ENCODE measurements around the gene DCAF5. TPM values are rescaled to one million over a fixed set of nuclear protein-coding genes. Genes with fewer than 3 reads are reported as not detected.
A peak's percentile ranks its signal among the peaks of the same experiment; 100 is the strongest.

DCAF5 gene
- total and polyA plus RNA-seq, 2 of the 13 experiments (the other 11 are each of a cell fraction or from before 2014, with no cell fraction given) = 13.4 to 31.6 TPM

DNA sequence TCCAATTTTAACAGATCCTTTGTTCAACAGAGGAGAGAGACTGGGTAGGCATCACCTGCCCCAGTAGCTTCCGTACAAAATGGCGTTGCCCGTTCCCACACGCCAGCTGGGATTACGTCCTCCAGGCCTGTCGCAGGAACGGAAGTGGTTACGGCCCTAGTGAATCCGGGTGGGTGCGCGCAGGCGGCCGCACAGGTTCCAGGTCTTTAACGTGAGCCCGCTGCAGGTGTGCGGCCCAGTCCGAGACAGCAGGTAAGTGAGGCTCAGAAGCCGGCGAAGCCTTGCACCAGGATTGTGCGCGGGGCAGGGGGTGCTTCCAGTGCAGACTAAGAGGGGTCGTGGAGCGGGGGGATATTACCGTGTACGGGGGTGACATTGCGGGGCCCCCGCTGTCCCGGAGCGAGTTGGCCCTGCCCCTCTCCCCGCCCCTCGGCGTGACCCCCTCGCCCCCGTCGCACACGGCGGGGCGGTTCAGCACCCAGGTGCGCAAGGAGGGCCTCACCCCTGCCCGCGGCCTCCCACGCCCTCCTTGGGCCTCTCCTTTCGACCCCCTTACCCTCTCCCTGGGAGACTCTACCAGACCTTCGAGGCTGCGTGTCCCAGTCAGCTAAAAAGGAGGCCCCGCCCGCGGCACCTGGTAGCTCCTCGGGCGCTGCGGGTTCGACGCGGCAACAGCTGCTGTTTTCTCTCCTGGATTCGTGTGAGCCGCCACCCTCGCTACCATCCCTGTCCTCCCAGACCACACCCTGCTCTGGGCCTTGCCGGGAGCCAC lies 38.6 kb upstream of the DCAF5 start, which contains the start of gene EXD2 (continued):
- TF ChIP-seq TBP (CRISPR knock-in tag; IDR thresholded peaks at IDR 0.05) = no peak
- TF ChIP-seq, protein P1, sequence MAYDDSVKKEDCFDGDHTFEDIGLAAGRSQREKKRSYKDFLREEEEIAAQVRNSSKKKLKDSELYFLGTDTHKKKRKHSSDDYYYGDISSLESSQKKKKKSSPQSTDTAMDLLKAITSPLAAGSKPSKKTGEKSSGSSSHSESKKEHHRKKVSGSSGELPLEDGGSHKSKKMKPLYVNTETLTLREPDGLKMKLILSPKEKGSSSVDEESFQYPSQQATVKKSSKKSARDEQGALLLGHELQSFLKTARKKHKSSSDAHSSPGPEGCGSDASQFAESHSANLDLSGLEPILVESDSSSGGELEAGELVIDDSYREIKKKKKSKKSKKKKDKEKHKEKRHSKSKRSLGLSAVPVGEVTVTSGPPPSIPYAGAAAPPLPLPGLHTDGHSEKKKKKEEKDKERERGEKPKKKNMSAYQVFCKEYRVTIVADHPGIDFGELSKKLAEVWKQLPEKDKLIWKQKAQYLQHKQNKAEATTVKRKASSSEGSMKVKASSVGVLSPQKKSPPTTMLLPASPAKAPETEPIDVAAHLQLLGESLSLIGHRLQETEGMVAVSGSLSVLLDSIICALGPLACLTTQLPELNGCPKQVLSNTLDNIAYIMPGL (CRISPR knock-in tag; IDR thresholded peaks at IDR 0.05; ENCODE audit: borderline replicate concordance in 1 of 2, low read depth in 1 of 2) = peak; percentile 91 to 97
- TF ChIP-seq ARHGAP35 (CRISPR knock-in tag; IDR thresholded peaks at IDR 0.05; ENCODE audit: borderline replicate concordance) = no peak
- TF ChIP-seq HOXA3 (CRISPR knock-in tag; IDR thresholded peaks at IDR 0.05) = peak; percentile 97
- 0 out of 2 replicates have a peak, but pooled peaks have one; percentile 79 for TF ChIP-seq ZNF34 (CRISPR knock-in tag; IDR thresholded peaks at IDR 0.05; ENCODE audit: borderline replicate concordance)
- TF ChIP-seq ZNF282 (IDR thresholded peaks at IDR 0.05; ENCODE audit: partially characterized antibody) = no peak
- peak; percentile 39; the same call in 1 of the 2 replicates for TF ChIP-seq RAD21 (CRISPR knock-in tag; IDR thresholded peaks at IDR 0.05)
- TF ChIP-seq, protein P2, sequence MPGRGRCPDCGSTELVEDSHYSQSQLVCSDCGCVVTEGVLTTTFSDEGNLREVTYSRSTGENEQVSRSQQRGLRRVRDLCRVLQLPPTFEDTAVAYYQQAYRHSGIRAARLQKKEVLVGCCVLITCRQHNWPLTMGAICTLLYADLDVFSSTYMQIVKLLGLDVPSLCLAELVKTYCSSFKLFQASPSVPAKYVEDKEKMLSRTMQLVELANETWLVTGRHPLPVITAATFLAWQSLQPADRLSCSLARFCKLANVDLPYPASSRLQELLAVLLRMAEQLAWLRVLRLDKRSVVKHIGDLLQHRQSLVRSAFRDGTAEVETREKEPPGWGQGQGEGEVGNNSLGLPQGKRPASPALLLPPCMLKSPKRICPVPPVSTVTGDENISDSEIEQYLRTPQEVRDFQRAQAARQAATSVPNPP (CRISPR knock-in tag; IDR thresholded peaks at IDR 0.05) = no peak
- TF ChIP-seq, protein P3, sequence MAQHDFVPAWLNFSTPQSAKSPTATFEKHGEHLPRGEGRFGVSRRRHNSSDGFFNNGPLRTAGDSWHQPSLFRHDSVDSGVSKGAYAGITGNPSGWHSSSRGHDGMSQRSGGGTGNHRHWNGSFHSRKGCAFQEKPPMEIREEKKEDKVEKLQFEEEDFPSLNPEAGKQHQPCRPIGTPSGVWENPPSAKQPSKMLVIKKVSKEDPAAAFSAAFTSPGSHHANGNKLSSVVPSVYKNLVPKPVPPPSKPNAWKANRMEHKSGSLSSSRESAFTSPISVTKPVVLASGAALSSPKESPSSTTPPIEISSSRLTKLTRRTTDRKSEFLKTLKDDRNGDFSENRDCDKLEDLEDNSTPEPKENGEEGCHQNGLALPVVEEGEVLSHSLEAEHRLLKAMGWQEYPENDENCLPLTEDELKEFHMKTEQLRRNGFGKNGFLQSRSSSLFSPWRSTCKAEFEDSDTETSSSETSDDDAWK (CRISPR knock-in tag; IDR thresholded peaks at IDR 0.05) = no peak
- TF ChIP-seq, protein P4, sequence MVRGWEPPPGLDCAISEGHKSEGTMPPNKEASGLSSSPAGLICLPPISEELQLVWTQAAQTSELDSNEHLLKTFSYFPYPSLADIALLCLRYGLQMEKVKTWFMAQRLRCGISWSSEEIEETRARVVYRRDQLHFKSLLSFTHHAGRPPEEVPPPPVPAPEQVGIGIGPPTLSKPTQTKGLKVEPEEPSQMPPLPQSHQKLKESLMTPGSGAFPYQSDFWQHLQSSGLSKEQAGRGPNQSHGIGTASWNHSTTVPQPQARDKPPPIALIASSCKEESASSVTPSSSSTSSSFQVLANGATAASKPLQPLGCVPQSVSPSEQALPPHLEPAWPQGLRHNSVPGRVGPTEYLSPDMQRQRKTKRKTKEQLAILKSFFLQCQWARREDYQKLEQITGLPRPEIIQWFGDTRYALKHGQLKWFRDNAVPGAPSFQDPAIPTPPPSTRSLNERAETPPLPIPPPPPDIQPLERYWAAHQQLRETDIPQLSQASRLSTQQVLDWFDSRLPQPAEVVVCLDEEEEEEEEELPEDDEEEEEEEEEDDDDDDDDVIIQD (CRISPR knock-in tag; IDR thresholded peaks at IDR 0.05; ENCODE audit: low read depth) = no peak
- TF ChIP-seq JUND (CRISPR knock-in tag; IDR thresholded peaks at IDR 0.05) = peak; percentile 79; the same call in 1 of the 2 replicates
- 0 out of 2 replicates have a peak, but pooled peaks have one; percentile 16 for TF ChIP-seq ZFAT (CRISPR knock-in tag; conservative IDR thresholded peaks at IDR 0.05)
- peak; percentile 92; the same call in 1 of the 2 replicates for TF ChIP-seq KDM5B (CRISPR knock-in tag; IDR thresholded peaks at IDR 0.05; ENCODE audit: borderline replicate concordance)
- TF ChIP-seq, protein P5, sequence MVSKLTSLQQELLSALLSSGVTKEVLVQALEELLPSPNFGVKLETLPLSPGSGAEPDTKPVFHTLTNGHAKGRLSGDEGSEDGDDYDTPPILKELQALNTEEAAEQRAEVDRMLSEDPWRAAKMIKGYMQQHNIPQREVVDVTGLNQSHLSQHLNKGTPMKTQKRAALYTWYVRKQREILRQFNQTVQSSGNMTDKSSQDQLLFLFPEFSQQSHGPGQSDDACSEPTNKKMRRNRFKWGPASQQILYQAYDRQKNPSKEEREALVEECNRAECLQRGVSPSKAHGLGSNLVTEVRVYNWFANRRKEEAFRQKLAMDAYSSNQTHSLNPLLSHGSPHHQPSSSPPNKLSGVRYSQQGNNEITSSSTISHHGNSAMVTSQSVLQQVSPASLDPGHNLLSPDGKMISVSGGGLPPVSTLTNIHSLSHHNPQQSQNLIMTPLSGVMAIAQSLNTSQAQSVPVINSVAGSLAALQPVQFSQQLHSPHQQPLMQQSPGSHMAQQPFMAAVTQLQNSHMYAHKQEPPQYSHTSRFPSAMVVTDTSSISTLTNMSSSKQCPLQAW (CRISPR knock-in tag; IDR thresholded peaks at IDR 0.05) = peak; percentile 76
- TF ChIP-seq HNRNPUL1 (IDR thresholded peaks at IDR 0.05; ENCODE audit: low read depth, low read length) = no peak
- TF ChIP-seq HDAC1 (CRISPR knock-in tag; IDR thresholded peaks at IDR 0.05) = peak; percentile 92
- peak; percentile 75 for TF ChIP-seq NFRKB (IDR thresholded peaks at IDR 0.05)
- TF ChIP-seq ZBTB7A (CRISPR knock-in tag; IDR thresholded peaks at IDR 0.05) = no peak; the same call in 1 of the 2 replicates
- TF ChIP-seq ZNF333 (CRISPR knock-in tag; IDR thresholded peaks at IDR 0.05; ENCODE audit: borderline replicate concordance) = 0 out of 2 replicates have a peak, but pooled peaks have one; percentile 63
- no peak for TF ChIP-seq HHEX (CRISPR knock-in tag; IDR thresholded peaks at IDR 0.05)
- 0 out of 2 replicates have a peak, but pooled peaks have one; percentile 49 for TF ChIP-seq DR1 (CRISPR knock-in tag; IDR thresholded peaks at IDR 0.05)
- 0 out of 2 replicates have a peak, but pooled peaks have one; percentile 63 for TF ChIP-seq ZNF138 (CRISPR knock-in tag; IDR thresholded peaks at IDR 0.05; ENCODE audit: low read depth)

Measured in HepG2 (cell line).